Suppressor macrophage treated with lipopolysaccharide for 1 hour (primary cell): Measurements from ENCODE around the gene TNFRSF13B.
"Not testable (repeated sequence)": the region's sequence is repeated elsewhere in the genome, so short reads cannot be mapped to it uniquely, and the experiment has no call there.

Experiments
- DNase-seq, 3 donors: peaks; one replicate each; pipeline ENCODE4 v3.0.0-alpha.2; 2020 to 2022

Gene TNFRSF13B

DNA sequence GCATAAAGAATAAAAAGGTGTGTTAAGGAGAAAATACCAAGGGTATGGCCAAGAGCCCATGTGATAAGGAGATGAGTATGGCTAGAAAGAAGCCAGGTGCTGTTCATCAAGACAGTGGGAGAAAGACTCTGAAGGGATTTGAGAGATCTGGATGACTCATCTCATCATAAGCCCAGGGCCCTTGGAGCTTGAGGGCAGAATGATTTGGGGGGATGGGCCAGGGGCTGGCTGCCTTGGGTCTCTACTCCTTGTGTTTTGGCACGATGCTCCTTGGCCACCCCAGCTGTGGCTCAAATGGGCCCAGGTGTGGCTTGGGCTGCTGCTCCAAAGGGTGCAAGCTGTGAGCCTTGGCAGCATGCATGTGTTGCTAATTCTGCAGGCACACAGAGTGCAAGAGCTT lies 14.5 kb upstream of the TNFRSF13B start:
- no peak for DNase-seq

DNA sequence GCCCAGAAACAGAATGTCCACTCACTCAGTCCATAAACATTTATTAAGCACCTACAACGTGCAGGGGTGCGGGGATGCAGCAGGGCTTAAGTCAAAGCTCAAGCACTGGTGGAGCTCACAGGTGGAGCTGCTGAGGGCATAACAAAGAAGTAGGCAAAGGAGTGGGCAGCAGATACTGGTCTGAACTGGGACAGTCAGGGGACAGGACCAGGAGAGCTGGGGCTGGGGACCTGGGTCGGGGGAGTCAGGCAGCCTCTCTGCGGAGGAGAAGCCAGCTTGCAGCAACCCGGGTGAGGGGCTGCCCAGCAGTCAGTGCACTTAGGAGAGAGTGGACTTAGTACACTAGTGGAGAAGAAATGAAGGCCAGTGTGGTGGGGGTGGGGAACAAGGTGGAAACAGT lies 10.0 kb upstream of the TNFRSF13B start:
- no peak for DNase-seq

DNA sequence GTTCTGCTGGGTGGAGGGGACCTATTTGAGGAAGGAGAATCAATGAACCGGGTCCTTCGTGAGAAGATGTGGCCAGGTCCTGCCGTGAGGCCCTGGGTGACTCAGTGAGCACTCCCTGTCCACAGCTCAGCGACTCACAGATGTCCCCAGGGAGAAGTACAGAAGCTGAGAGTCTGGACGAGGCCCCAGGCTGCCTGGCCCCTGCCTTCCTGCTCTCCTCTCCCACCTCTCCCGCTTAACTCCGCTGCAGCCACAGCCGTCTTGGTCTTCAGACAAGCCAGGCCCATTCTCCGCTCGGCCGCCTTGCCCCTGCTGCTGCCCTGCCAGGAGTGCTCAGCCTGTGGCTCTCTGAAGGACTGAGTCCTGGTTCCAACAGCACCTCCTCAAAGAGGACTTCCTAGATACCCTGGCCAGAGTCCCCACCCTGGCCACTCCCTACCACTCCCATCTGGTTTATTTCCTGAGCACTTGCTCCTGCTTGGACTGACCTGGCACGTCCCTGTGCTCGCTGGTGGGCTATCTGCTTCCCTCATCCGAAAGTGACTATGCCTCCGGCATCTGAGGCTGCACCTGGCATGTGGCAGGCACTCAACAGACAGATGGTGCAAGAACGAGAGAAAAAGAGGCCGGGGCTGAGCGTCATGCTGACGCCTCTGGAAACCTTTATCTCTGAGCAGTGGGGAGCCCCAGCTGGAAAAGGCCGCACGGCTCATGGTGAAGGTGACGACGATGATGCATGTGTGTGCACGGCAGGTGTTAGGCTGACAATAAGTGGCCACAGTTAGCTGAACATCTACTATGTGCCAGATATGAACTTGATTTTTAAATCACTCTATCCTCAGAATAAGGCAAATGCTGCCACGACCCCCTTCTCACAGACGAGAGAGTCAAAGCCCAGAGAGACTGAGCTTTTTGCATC lies 9.2 kb upstream of the TNFRSF13B start:
- DNase-seq: no peak

DNA sequence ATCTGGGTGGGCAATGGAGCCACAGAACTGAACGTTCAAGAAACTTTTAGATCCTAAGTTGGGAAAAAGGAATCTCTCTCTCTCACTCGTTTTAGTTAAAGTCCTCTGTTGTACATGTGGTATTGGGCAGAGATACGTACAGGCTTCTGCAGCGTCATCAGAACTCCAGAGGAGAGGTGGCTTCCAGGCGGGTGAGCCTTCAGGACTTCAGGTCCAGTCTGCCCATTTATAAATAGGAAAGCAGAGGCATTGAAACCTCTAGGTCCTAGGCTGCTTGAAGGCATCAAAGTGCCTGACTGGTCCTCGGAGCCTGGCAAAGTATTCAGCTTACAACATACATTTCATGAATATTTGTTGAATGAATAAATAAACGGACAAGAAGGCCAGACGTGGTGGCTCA lies 8.1 kb upstream of the TNFRSF13B start:
- no peak for DNase-seq

DNA sequence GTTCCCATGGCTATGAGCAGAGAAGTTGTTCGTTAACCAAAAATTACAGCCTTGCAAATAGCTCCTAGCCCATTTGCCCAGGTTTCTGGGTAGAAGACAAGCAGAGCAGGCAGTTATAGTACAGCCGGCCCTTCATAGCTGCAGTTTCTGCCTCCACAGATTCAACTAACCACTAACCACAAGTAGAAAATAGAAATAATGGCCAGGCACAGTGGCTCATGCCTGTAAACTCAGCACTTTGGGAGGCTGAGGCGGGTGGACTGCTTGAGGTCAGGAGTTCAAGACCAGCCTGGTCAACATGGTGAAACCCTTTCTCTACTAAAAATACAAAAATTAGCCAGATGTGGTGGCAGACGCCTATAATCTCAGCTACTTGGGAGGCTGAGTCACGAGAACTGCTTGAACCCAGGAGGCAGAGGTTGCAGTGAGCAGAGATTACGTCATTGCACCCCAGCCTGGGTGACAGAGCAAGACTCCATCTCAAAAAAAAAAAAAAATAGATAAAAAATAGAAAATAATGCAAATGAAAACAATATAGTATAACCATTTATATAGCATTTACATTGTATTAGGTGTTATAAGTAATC lies 7.4 kb upstream of the TNFRSF13B start:
- DNase-seq: not testable (repeated sequence)

DNA sequence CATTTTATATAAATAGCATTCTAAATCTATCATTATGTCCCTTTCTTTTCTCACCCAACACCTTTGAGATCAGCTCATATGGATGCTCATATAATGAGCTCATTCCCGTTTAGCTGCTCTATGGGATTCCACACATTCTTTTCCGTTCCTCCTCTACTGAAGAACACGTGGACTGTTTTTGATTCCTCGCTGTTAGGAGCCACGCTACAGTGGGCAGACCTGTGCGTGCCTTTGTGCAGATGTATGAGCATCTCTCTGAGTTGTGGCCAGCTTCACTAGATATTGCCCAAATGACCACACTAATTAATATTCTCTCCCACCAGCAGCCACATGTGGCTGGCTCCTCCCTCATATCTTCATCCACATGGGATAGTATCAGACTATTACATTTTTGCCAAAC lies 6.0 kb upstream of the TNFRSF13B start:
- DNase-seq: no peak

DNA sequence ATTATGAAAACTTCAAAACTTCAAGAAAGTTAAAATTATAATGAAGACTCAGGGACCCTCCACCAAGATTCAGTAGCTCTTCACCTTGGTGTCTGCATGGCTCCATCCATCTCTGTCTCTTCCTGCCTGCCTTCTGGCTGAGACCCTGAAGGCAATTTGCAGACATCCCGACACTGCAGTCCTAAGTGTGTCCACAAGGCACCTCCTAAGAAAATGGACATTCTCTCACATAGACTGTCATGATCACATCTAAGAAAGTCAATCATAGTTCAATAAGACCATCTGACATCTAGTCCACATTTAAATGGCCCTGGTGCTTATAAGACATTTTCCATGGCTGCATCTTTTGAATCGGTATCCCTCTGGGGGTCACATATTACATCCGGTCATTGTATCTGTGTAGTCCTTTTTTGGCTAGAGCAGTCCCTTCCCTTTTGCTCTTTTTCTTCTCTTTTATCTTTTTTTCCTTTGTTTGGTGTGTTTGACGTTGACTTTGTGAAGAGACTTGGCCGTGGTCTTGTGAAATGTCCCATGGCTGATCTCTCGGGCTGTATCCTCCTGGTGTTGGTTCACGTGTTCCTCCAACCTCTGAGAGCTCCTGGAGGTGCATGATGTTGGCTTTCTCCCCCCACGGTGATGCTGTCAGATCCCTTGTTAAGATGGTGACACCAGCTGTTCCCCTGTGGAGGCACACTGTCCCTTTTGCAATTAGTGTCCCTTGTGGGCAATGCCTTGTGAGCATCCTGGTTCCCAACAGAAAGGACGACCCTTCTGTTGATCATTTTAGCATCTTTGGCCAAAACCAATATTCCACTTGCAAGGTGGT lies 5.0 kb upstream of the TNFRSF13B start:
- DNase-seq: no peak

DNA sequence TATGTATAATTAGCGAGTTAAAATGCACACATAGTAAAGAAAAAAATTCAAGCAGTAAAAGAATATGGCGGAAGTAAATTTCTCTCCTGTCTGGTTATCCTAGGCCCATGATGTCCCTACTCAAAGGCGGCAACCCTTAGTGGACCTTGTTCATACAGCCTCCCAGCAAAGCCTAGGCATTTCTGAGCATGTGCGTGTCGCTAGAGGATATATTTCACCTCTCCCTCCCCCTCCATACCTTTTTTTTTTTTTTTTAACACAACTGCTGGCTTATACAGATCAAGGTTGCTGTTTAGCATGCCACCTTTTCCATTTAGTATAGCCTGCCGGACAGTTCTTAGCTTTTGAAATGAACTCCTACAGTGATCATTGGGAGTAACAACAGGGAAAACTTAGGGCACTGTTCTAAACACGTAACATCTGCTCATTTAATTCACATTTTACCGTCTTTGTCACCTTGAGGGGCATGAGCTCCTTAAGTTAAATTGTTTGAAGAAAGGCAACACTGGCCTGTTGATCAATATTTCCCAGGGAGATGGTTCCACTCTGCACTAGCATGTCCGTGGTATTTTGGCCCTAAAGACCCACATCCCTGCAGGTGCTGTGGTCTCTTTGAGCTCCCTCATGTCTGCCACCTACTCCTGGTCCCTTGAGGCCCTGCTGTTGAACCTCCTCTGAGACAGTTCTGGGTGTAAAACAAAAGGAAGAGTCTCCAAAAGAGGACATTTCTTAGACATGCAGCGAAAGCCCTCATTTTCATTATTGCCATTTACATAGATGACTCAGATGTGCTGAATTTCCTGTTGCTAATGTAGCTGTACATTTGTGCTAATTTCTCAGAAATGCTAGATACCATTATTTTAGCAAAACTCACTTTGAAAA lies 4.1 kb upstream of the TNFRSF13B start:
- DNase-seq: no peak

DNA sequence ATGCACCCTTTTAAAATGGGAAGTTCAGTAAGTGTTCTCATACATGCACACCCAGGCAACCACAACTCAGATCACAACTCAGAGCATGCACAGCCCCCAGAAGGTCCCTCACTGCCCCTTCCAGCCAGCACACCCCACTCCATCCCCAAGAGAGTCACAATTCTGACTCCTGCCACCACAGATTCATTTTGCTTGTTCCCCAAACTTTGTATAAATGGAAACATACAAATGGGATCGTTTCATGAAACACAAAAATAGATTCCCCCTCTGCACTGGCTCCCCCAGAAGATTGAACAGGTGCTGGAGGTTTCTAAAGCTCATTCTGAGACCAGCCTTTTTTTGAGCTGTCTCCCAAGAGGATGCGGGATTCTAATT lies 3.3 kb upstream of the TNFRSF13B start:
- DNase-seq: no peak

DNA sequence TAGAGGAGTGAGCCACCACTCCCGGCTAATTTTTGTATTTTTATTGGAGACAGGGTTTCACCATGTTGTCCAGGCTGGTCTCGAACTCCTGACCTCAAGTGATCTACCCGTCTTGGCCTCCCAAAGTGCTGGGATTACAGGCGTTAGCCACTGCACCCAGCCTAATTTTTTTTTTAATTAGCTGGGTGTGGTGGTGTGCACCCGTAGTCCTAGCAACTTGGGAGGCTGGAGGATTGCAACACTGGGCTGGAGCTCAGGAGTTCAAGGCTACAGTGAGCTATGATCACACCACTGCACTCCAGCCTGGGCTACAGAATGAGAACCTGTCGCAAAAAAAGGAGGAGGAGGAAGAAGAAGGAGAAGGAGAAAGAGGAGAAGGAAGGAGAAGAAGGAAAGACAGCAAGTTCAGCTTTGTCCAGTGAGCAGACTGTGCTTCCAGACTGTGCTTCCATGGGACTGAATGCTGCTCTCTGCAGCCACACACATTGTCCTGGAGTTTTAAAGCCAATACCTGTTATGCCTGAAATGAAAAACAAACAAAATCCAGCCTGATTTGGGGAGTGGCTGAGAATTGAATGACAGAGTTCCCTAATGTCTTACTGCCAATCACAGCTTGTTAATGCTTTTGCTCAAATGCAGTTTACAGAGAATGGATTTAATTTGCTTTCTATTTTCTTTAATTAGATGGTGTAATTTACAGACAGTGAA lies 2.8 kb upstream of the TNFRSF13B start:
- no peak for DNase-seq

DNA sequence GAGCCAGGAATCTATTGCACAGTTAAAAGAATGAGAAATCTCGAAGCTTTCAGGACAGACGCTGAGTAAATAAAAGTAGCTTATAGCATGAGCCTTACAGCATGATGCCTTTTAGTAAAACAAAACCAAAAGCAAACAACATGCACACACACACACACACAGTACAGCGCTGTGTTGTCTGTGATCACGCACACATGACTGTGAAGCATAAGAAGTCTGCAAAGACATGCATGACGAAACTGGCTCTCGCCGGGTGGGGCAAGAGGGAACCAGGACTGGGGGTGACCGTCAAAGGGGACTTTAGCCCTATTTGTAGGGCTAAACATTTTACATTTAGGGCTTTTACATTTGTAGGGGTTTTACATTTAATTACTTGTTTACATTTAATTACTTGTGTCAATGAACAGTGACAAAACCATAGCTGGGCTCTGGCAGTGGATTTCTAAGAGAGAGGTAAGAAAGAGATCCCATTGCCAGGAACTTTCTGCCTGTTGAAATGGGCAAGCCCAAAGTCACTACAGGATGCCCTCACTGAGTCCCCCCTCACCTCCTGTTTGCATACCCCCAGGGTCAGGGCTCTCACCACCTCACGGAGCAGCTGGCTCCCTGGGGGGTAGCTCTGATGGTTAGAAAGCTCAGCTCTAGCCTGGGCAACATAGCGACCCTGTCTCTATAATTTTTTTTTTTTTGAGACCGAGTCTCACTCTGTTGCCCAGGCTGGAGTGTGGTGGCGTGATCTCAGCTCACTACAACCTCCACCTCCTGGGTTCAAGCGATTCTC lies 2.0 kb upstream of the TNFRSF13B start:
- DNase-seq: peak in 1 of 3 donors; percentile 15

DNA sequence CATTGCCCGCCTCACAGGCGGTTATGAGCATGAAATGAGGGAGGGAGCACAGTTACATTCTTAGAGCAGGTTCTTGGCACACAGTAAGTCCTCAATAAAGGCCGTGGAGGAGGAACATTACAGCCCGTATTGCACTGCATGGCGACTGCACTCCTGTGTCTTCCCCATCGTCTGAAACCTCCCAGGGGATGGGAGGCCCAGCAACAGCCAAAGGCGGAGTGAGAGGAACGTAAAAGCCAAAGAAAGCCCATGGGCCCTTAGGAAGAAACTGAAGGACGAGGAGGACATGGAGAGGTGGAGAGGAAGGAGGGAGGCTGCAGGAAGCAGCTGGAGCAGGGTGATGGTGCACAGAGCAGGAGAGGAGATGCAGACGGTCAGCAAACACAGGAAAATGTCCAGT lies 1.1 kb upstream of the TNFRSF13B start:
- DNase-seq: not testable (repeated sequence)

DNA sequence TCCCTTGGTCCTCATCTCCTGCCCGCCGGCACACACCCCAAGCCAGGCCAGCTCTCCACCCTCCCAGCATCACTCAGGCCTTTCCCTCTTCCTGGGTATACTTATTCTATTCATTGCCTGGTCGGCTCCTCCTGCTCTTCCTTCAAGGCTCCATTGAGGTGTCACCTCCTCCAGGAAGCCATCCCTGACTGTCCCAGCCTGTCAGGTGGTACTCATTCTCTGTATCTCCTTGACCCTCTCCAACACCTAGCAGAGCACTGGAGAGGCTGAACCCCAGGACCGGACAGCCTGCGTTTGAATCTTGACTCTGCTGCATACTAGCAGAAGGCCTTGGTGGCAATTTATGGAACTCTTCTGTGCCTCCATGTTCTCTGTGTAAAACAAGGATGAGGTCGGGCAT lies 428 bp upstream of the TNFRSF13B start:
- DNase-seq: no peak

DNA sequence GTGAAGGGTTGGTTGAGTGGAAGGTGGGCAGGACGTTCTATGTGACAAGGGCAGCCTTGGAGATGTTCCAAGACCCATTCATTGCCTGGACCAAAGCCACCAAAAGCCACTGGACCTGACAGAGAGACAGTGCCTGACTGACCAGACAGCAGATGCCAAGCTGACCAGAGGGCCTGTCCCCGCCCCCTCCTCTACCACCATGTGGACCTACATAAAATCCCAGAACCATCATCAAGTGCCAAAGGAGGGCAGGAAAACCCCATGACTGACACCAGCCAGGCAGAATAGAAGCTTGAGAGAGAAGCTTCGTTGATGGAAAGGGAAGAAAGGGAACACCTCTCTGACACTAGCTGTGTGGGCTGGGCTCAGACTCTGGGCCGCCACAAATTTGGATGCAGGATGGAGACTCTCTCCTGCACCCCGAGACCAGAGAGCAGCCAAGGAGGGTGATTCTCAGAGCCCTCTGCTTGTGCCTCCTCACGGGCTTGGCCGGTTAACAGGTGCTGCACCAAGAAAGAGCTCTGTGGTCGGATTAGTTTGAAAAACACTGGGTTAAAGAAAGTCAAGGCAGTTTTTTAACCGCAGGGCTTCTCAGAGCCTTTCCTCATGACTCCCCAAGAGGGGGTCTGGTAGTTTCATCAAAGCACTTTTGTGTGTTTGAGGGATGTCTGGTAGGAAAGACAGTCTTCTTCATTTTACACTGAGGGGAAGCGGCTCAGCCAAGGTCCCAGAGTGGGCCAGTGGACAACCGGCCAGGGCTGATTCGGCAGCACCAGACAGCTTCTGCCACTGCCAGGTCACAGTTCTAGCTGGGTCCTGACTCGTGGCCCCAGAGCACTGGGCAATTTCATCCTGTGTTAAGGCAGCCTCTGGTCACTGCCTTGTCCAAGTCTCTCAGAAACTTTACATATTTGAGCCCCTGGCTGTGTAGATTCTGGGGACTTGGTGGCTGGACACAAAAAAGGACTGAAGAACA lies 1.7 kb downstream of the TNFRSF13B start:
- DNase-seq: peak in 1 of 3 donors; percentile 37

DNA sequence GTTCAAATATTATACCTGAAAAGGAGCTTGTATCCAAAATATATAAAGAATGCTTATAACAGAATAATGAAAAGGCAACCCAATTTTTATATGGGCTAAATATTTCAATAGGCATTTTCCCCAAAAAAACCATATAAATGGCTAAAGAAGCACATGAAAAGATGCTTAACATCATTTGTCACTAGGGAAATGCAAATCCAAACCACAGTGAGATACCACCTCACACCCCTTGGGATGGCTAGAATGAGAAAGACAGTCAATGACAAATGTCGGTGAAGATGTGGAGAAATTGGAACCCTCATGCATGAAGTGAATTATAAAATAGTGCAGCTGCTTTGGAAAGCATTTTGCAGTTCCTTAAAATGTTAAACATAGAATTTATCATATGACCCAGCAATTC lies 3.1 kb downstream of the TNFRSF13B start:
- no peak for DNase-seq

DNA sequence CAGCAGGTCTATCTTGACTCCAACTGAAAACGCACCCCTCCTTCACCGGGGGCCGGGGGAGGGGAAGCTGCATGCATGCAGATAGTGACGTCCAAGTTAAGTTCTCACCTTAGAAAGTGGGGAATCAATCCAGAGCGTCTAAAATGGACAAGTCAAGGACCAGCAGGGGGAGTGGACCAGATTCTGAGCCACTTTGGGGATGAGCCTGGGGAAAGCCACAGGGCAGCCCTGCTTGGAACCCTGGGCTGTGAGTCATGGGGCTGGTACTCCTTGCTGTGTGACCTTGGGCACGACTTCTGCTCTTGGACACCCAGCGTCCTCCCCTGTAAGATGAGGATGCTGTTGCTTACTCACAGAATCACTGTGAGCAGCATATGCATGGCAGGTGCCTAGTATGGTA lies 9.1 kb downstream of the TNFRSF13B start:
- DNase-seq: peak in 2 of 3 donors; percentile 26 to 50

DNA sequence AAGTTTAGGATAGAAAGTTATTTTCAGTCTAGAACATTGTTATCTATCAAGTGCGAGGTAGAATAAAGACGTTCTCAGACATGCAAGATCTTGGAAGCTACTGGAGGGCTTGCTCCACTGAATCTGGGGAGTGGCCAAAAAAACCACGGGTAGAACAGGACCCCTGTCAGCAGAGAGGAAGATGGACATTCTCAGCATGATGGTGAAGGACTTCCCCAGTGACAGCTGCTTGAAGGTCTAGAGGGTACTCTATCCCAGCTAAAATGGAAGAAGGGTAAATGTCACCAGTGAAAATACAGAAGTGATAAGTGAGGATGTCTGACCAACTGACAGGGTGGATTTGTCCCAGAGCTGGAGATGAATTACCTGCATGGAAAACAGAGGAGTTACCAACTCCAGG lies 10.1 kb downstream of the TNFRSF13B start:
- no peak for DNase-seq

DNA sequence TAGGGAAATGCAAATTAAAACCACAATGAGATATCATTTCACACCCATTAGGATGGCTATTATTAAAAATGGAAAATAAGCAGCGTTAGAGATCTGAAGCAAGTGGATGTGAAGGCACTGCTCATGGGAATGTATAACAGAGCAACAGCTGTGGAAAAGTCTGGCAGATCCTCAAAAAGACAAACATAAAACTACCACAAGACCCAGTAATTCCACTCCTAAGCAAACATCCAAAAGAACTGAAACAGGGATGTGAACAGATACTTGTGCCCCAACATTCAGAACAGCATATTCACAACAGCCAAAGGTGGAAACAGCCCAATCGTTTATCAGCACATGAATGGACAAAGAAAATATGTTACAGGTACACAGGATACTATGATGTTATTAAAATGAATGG lies 10.9 kb downstream of the TNFRSF13B start:
- DNase-seq: not testable (repeated sequence)

DNA sequence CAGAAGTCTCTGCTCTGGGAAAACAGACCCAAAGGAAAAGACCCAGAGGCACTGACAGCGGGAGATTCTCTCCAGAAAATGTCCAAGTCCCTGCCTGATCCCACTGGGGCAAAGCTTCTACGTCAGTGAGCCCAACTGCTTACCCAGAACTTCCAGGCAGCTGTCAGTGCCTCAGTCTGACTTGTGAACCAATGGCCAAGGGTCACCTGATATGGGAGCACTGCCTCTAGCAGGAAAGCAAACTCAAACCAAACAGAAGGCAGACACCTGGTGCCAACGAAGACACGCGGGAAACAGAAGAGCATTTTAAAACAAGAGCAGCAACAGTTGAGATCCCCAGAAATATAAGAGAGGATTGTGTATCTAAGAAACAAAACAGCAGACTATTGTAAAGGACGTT lies 16.9 kb downstream of the TNFRSF13B start:
- not testable (repeated sequence) for DNase-seq

DNA sequence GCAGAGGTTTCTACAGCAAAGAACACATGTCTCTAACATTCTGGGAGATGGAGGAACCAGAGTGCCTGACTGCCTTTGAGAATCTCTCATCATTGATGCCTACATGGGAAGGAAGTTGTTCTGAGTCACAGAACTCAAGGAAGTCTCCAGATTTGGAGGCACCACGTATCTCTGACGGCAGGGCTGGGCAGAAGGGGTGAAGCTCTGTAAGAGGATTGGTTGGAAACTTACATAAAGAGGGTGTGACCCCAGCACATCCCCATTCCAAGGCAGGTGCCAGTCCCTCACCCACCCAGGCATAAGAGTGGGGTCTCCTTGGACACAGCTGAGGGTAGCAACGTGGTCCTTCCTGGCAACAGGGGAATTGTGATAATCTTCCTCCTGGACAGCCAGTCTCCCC lies 17.4 kb downstream of the TNFRSF13B start:
- DNase-seq: peak; percentile 30 to 49 (median 38)
